HL-60 (cell line): ENCODE results near the gene CPB2.

Experiments
- DNase-seq, 2 experiments: peaks; one replicate each; pipeline ENCODE4 v3.0.0-alpha.2; 2010 to 2020; ENCODE audit warnings: low read depth in 1 of 2, low spot score in 1 of 2
- H3K27ac ChIP-seq: fragments of 250-450 bp; sonication (Bioruptor Pico); replicated peaks from 2 replicates; pipeline ENCODE4 v1.5.1; 2020; ENCODE audit warnings: mild to moderate bottlenecking, moderate library complexity
- H3K27me3 ChIP-seq: fragments of 250-450 bp; sonication (Bioruptor Pico); 2 replicates; pipeline ENCODE4 v1.5.1; 2021; ENCODE audit warnings: mild to moderate bottlenecking, moderate library complexity; ENCODE audit not compliant: insufficient read depth, poor library complexity, severe bottlenecking
- H3K4me3 ChIP-seq: replicated peaks from 2 replicates; pipeline ENCODE4 v1.5.1; 2011; ENCODE audit warnings: mild to moderate bottlenecking, control low read depth, low read length; ENCODE audit not compliant: insufficient read depth
- GABPA ChIP-seq: IDR thresholded peaks from 2 replicates; pipeline ENCODE4 v1.6.1; 2012; ENCODE audit warnings: low read depth
- POLR2AphosphoS5 ChIP-seq: IDR thresholded peaks from 2 replicates; pipeline ENCODE4 v1.6.1; 2012; ENCODE audit warnings: low read depth
- SPI1 ChIP-seq: IDR thresholded peaks from 2 replicates; pipeline ENCODE4 v1.6.1; 2012; ENCODE audit warnings: low read depth, mild to moderate bottlenecking, borderline replicate concordance
- TF ChIP-seq, protein P1 (sequence below): IDR thresholded peaks from one replicate; pipeline ENCODE4 v1.5.1; 2011; ENCODE audit warnings: low read length, control low read depth, inconsistent platforms; ENCODE audit not compliant: insufficient read depth
- TF ChIP-seq, protein P2 (sequence below): IDR thresholded peaks from 2 replicates; pipeline ENCODE4 v1.6.1; 2012; ENCODE audit warnings: low read depth; ENCODE audit not compliant: insufficient replicate concordance

The CPB2 gene

DNA sequence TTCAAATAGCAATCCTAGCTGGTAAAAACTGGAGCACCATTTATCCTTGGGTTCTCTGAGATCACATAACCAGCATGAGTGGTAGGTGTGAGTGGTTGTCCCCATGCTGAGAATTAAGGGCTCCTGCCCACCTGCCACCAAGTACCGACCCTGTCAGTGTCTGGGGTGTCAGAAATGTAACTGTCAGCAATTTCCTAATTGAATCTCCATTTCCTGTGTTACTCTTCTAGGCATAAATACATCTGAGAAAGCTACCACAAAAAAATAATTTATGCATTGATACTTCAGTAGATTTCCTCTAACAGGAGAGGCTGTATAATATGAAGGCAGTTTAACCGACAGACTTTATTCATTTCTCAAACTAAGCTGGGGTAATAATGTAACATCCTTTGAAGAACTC, 25.1 kb downstream of the CPB2 start:
- DNase-seq: no peak
- H3K4me3 ChIP-seq: no peak overlapping the region
- TF ChIP-seq SPI1 (no peak), GABPA (no peak), POLR2AphosphoS5 (no peak)
- TF ChIP-seq, protein P1, sequence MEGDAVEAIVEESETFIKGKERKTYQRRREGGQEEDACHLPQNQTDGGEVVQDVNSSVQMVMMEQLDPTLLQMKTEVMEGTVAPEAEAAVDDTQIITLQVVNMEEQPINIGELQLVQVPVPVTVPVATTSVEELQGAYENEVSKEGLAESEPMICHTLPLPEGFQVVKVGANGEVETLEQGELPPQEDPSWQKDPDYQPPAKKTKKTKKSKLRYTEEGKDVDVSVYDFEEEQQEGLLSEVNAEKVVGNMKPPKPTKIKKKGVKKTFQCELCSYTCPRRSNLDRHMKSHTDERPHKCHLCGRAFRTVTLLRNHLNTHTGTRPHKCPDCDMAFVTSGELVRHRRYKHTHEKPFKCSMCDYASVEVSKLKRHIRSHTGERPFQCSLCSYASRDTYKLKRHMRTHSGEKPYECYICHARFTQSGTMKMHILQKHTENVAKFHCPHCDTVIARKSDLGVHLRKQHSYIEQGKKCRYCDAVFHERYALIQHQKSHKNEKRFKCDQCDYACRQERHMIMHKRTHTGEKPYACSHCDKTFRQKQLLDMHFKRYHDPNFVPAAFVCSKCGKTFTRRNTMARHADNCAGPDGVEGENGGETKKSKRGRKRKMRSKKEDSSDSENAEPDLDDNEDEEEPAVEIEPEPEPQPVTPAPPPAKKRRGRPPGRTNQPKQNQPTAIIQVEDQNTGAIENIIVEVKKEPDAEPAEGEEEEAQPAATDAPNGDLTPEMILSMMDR: no peak
- TF ChIP-seq, protein P2, sequence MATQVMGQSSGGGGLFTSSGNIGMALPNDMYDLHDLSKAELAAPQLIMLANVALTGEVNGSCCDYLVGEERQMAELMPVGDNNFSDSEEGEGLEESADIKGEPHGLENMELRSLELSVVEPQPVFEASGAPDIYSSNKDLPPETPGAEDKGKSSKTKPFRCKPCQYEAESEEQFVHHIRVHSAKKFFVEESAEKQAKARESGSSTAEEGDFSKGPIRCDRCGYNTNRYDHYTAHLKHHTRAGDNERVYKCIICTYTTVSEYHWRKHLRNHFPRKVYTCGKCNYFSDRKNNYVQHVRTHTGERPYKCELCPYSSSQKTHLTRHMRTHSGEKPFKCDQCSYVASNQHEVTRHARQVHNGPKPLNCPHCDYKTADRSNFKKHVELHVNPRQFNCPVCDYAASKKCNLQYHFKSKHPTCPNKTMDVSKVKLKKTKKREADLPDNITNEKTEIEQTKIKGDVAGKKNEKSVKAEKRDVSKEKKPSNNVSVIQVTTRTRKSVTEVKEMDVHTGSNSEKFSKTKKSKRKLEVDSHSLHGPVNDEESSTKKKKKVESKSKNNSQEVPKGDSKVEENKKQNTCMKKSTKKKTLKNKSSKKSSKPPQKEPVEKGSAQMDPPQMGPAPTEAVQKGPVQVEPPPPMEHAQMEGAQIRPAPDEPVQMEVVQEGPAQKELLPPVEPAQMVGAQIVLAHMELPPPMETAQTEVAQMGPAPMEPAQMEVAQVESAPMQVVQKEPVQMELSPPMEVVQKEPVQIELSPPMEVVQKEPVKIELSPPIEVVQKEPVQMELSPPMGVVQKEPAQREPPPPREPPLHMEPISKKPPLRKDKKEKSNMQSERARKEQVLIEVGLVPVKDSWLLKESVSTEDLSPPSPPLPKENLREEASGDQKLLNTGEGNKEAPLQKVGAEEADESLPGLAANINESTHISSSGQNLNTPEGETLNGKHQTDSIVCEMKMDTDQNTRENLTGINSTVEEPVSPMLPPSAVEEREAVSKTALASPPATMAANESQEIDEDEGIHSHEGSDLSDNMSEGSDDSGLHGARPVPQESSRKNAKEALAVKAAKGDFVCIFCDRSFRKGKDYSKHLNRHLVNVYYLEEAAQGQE: no peak
- H3K27me3 ChIP-seq: no peaks in the 10 kb centered on the region
- H3K27ac ChIP-seq: no peak overlapping the region

DNA sequence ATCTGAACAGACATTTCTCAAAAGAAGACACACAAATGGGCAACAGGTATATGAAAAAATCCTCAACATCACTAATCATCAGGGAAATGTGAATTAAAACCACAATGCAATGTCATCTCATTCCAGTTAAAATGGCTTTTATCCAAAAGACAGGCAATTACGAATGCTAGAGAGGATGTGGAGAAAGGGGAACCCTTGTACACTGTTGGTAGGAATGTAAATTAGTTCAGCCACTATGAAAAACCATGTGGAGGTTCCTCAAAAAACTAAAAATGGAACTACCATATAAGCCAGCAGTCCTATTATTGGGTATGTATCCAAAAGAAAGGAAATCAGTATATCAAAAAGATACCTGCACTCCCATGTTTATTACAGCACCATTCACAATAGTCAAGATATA, 27.6 kb downstream of the CPB2 start:
- Histone ChIP-seq H3K4me3 (no peak overlapping the region), H3K27ac (no peak overlapping the region), H3K27me3 (no peaks in the 10 kb centered on the region)
- no peak for DNase-seq
- TF ChIP-seq SPI1: peak; percentile 63
- TF ChIP-seq, protein P1: no peak

DNA sequence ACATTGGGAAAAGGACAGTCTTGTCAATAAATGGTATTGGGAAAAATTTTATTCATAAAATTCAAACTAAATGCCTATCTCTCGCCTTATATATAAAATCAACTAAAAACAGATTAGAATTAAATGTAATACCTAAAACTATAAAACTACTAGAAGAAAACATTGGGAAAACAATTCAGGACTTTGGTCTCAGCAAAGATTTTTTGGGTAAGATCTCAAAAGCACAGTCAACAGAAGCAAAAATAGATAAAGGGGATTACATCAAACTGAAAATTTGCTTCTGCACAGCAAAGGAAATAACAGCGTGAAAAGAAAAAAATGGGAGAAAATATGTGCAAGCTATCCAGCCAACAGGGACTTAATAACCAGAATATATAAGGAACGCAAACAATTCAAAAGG, 28.0 kb downstream of the CPB2 start:
- DNase-seq: no peak
- TF ChIP-seq GABPA (no peak), SPI1 (no peak), POLR2AphosphoS5 (no peak)
- TF ChIP-seq, protein P2: no peak
- TF ChIP-seq, protein P1: no peak
- H3K4me3 ChIP-seq: no peak overlapping the region
- no peak overlapping the region for H3K27ac ChIP-seq
- H3K27me3 ChIP-seq: no peaks in the 10 kb centered on the region

DNA sequence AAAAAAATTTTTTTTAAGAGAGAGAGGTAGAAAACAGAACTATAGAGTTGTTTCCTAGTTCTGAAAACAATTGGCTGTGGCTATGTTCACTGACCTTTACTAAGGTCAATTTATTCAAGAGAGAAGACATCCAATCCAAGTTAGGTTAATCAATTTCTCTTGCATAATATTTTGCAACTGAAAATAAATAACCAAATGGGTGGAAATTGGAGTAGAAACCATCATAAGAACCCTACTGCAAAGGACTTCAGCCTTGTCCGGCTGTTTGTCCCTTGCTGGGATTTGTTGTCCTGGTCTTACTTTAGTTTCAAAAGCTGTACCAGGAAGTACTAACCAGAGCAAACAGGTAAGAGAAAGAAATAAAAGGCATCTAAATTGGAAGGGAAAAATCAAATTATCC, 29.0 kb downstream of the CPB2 start:
- Histone ChIP-seq H3K27ac (no peak overlapping the region), H3K4me3 (no peak overlapping the region), H3K27me3 (no peaks in the 10 kb centered on the region)
- no peak for DNase-seq
- TF ChIP-seq GABPA: no peak
- TF ChIP-seq, protein P2: no peak
- TF ChIP-seq POLR2AphosphoS5: no peak
- no peak for TF ChIP-seq SPI1
- TF ChIP-seq, protein P1: no peak
